H9 (cell line): ENCODE results near the gene SMARCC1. TPM values are rescaled to one million over a fixed set of nuclear protein-coding genes. Genes with fewer than 3 reads are reported as not detected.

Experiments
- DNase-seq: peaks from one replicate; pipeline ENCODE4 v3.0.0-alpha.2; 2017
- H2AFZ ChIP-seq: one replicate; pipeline ENCODE4 v1.6.1; 2013; ENCODE audit warnings: mild to moderate bottlenecking, low read length, control low read depth, moderate library complexity
- H2AK5ac ChIP-seq: 2 replicates; pipeline ENCODE4 v1.6.1; 2013; ENCODE audit warnings: low read length, control low read depth, mixed read lengths; ENCODE audit not compliant: insufficient read length
- H2BK120ac ChIP-seq: one replicate; pipeline ENCODE4 v1.6.1; 2013; ENCODE audit warnings: low read depth, mild to moderate bottlenecking, low read length, control low read depth, inconsistent platforms; ENCODE audit not compliant: poor library complexity, severe bottlenecking
- H2BK12ac ChIP-seq: 2 replicates; pipeline ENCODE4 v1.6.1; 2013; ENCODE audit warnings: low read length, control low read depth, mixed read lengths, low read depth; ENCODE audit not compliant: insufficient read length
- H2BK15ac ChIP-seq: 2 replicates; pipeline ENCODE4 v1.6.1; 2013; ENCODE audit warnings: low read depth, low read length, control low read depth
- H2BK20ac ChIP-seq: one replicate; pipeline ENCODE4 v1.6.1; 2013; ENCODE audit warnings: low read depth, mild to moderate bottlenecking, low read length, control low read depth, inconsistent platforms; ENCODE audit not compliant: poor library complexity, severe bottlenecking
- H2BK5ac ChIP-seq: 2 replicates; pipeline ENCODE4 v1.6.1; 2013; ENCODE audit warnings: low read length, control low read depth, mixed read lengths; ENCODE audit not compliant: insufficient read length
- H3K14ac ChIP-seq: 2 replicates; pipeline ENCODE4 v1.6.1; 2013; ENCODE audit warnings: low read length, control low read depth; ENCODE audit not compliant: insufficient read depth
- H3K18ac ChIP-seq: 2 replicates; pipeline ENCODE4 v1.6.1; 2013; ENCODE audit warnings: low read depth, mild to moderate bottlenecking, mixed read lengths, low read length, control low read depth; ENCODE audit not compliant: insufficient read length
- H3K23ac ChIP-seq: 2 replicates; pipeline ENCODE4 v1.6.1; 2013; ENCODE audit warnings: low read length, control low read depth, mixed read lengths, low read depth; ENCODE audit not compliant: insufficient read length
- H3K23me2 ChIP-seq: 2 replicates; pipeline ENCODE4 v1.6.1; 2013; ENCODE audit warnings: low read depth, mild to moderate bottlenecking, mixed read lengths, low read length, control low read depth; ENCODE audit not compliant: insufficient read length, poor library complexity, severe bottlenecking
- H3K27ac ChIP-seq: 2 replicates; pipeline ENCODE4 v1.5.1; 2013; ENCODE audit warnings: low read length, control low read depth, mixed read lengths, low read depth; ENCODE audit not compliant: insufficient read length
- H3K27me3 ChIP-seq: 2 replicates; pipeline ENCODE4 v1.6.1; 2013; ENCODE audit warnings: low read length, control low read depth, inconsistent platforms; ENCODE audit not compliant: insufficient read depth
- H3K4ac ChIP-seq: 2 replicates; pipeline ENCODE4 v1.6.1; 2013; ENCODE audit warnings: low read depth, mild to moderate bottlenecking, control low read depth, inconsistent platforms, low read length, moderate library complexity
- H3K4me1 ChIP-seq: 2 replicates; pipeline ENCODE4 v1.6.1; 2013; ENCODE audit warnings: low read length, control low read depth, inconsistent platforms; ENCODE audit not compliant: insufficient read depth
- H3K4me2 ChIP-seq: 2 replicates; pipeline ENCODE4 v1.6.1; 2013; ENCODE audit warnings: low read length, control low read depth, mixed read lengths; ENCODE audit not compliant: insufficient read length, insufficient read depth
- H3K56ac ChIP-seq: 2 replicates; pipeline ENCODE4 v1.6.1; 2013; ENCODE audit warnings: low read depth, mild to moderate bottlenecking, mixed read lengths, low read length, control low read depth; ENCODE audit not compliant: insufficient read length
- H3K79me1 ChIP-seq: 2 replicates; pipeline ENCODE4 v1.6.1; 2013; ENCODE audit warnings: low read depth, mild to moderate bottlenecking, moderate library complexity, low read length, control low read depth, inconsistent platforms; ENCODE audit not compliant: insufficient read depth, poor library complexity, severe bottlenecking
- H3K79me2 ChIP-seq: 2 replicates; pipeline ENCODE4 v1.6.1; 2013; ENCODE audit warnings: low read length, control low read depth, inconsistent platforms; ENCODE audit not compliant: insufficient read depth
- H3K9ac ChIP-seq: 2 replicates; pipeline ENCODE4 v1.6.1; 2013; ENCODE audit warnings: low read length, control low read depth, mixed read lengths; ENCODE audit not compliant: insufficient read length; ENCODE audit errors: extremely low read depth
- H3K9me3 ChIP-seq: one replicate; pipeline ENCODE4 v1.6.1; 2013; ENCODE audit warnings: low read depth, low read length, inconsistent platforms; ENCODE audit not compliant: control insufficient read depth
- H3T11ph ChIP-seq: one replicate; pipeline ENCODE4 v1.6.1; 2013; ENCODE audit warnings: mild to moderate bottlenecking, low read length, control low read depth, inconsistent platforms
- H4K20me1 ChIP-seq: one replicate; pipeline ENCODE4 v1.6.1; 2013; ENCODE audit not compliant: control insufficient read depth, insufficient read length, insufficient read depth
- H4K5ac ChIP-seq: 2 replicates; pipeline ENCODE4 v1.6.1; 2013; ENCODE audit warnings: low read depth, mild to moderate bottlenecking, mixed read lengths, low read length, control low read depth; ENCODE audit not compliant: insufficient read length
- H4K8ac ChIP-seq: replicated peaks from 2 replicates; pipeline ENCODE4 v1.6.1; 2013; ENCODE audit warnings: low read length, control low read depth, mixed read lengths, low read depth; ENCODE audit not compliant: insufficient read length
- H4K91ac ChIP-seq: 2 replicates; pipeline ENCODE4 v1.6.1; 2013; ENCODE audit warnings: low read depth, mild to moderate bottlenecking, moderate library complexity, mixed read lengths, low read length, control low read depth; ENCODE audit not compliant: insufficient read length
- H3K27ac Mint-ChIP-seq, 3 experiments: 2 replicates in 2 of 3; 3 replicates in 1 of 3; pipeline ENCODE4 v1.8.0; 2020 to 2021; ENCODE audit warnings: mixed read lengths in 3 of 3, mild to moderate bottlenecking in 1 of 3, moderate library complexity in 1 of 3
- H3K27me3 Mint-ChIP-seq: 2 replicates; pipeline ENCODE4 v1.8.0; 2021; ENCODE audit warnings: low read depth, mild to moderate bottlenecking, moderate library complexity, mixed read lengths
- H3K36me3 Mint-ChIP-seq, 3 experiments: 2 replicates in 2 of 3; 3 replicates in 1 of 3; pipeline ENCODE4 v1.8.0; 2020 to 2021; ENCODE audit warnings: low read depth in 3 of 3, mixed read lengths in 3 of 3; ENCODE audit not compliant: insufficient read depth in 1 of 3
- H3K4me1 Mint-ChIP-seq, 2 experiments: 2 replicates each; pipeline ENCODE4 v1.8.0; 2020; ENCODE audit warnings: mixed read lengths in 2 of 2
- H3K4me3 Mint-ChIP-seq, 2 experiments: 2 replicates in 1 of 2; 3 replicates in 1 of 2; pipeline ENCODE4 v1.8.0; 2020 to 2021; ENCODE audit warnings: mild to moderate bottlenecking in 2 of 2, mixed read lengths in 2 of 2, moderate library complexity in 1 of 2
- H3K9me3 Mint-ChIP-seq, 2 experiments: 2 replicates in 1 of 2; 3 replicates in 1 of 2; pipeline ENCODE4 v1.8.0; 2020; ENCODE audit warnings: mild to moderate bottlenecking in 2 of 2, mixed read lengths in 2 of 2, moderate library complexity in 1 of 2
- CTCF ChIP-seq: fragments of 200-600 bp; sonication (generic); conservative IDR thresholded peaks from 3 replicates; pipeline ENCODE4 v1.8.0; 2021; ENCODE audit warnings: antibody characterized with exemption, mild to moderate bottlenecking
- WGBS: extraction: QIAGEN DNeasy Blood & Tissue Kit; methylation state at CpG from one replicate; pipeline ENCODE4 v1.1.7; 2013; ENCODE audit warnings: missing lambda C conversion rate, low lambda C conversion rate, mixed read lengths; ENCODE audit not compliant: insufficient read length; ENCODE audit errors: extremely low coverage; 5-methylcytosine and 5-hydroxymethylcytosine counted together
- total RNA-seq: library from RNA; stranded (reverse); gene quantifications from 2 replicates; pipeline ENCODE4 v1.2.1, GENCODE V29; 2021

Gene SMARCC1
- total RNA-seq, 1 experiment from 2014 or later, result 274 TPM

- Mint-ChIP-seq H3K4me1 (no peaks in the 10 kb centered on the region), H3K27me3 (no peaks in the 10 kb centered on the region), H3K36me3 (no peaks in the 10 kb centered on the region; a peak in 1 of 7 replicates), H3K27ac (no peak overlapping the region), H3K9me3 (peaks cover 6 to 7% of the 10 kb centered on the region in 2 experiments; a peak in 2 of 5 replicates), H3K4me3 (no peak overlapping the region)
- Histone ChIP-seq H4K91ac (no peak overlapping the region), H3K79me1 (no peaks in the 10 kb centered on the region), H2BK20ac (no peak overlapping the region), H3K9me3 (no peaks in the 10 kb centered on the region), H3K4ac (no peak overlapping the region), H3K27ac (no peak overlapping the region), H3K27me3 (no peaks in the 10 kb centered on the region), H2BK12ac (no peak overlapping the region), H2BK5ac (no peak overlapping the region), H2AK5ac (no peak overlapping the region), H2BK15ac (no peak overlapping the region), H2BK120ac (no peak overlapping the region), H3K9ac (no peak overlapping the region), H3K79me2 (no peaks in the 10 kb centered on the region), H4K20me1 (no peaks in the 10 kb centered on the region), H3K4me1 (no peaks in the 10 kb centered on the region), H3K23ac (no peak overlapping the region), H3T11ph (no peak overlapping the region), H4K8ac (no peak overlapping the region), H3K23me2 (no peaks in the 10 kb centered on the region), H2AFZ (no peak overlapping the region), H3K56ac (no peak overlapping the region), H3K4me2 (no peak overlapping the region), H3K18ac (no peak overlapping the region), H3K14ac (no peak overlapping the region), H4K5ac (no peak overlapping the region)
- no CpG with 5 or more reads among the region's 2 CpGs for WGBS
- DNase-seq, result no peak
- no peak for TF ChIP-seq CTCF
Observed at GRCh38 chr3:47792699-47793098, 11.0 kb upstream of the SMARCC1 start.
